ENCODE data around the gene PLXDC1. TPM values are rescaled to one million over a fixed set of nuclear protein-coding genes. Genes with fewer than 3 reads are reported as not detected.

PLXDC1 gene
- total RNA-seq, 1 experiment from 2014 or later: not detected

- BruUV-seq (replicated peaks): no TSS peak
- in situ Hi-C loops (cut with HindIII; ENCODE audit: low pct_unique_long_range_greater_than_20kb, low sequenced_read_pairs) (no loop called here), intact Hi-C loops (cut with micrococcal nuclease; ENCODE audit: unreplicated experiment) (no loop called here)
- ChIA-PET CTCF (interaction anchor here (0.8 kb wide), 1 partner anchor 9 kb away, joined by 5 read pairs; no protein-coding TSS in a partner anchor), POLR2A (no interaction called here)
- H3K27me3 ChIP-seq (ENCODE audit: control insufficient read depth, insufficient read depth, low read length): no peaks in the 10 kb centered on the region
- no peak overlapping the region for H3K4me3 ChIP-seq (ENCODE audit: low read depth in 2 of 2, low read length in 2 of 2)
- TF ChIP-seq POLR2AphosphoS5 (IDR thresholded peaks at IDR 0.05; ENCODE audit: low read depth, low read length) (no peak), TCF7L2 (IDR thresholded peaks at IDR 0.05; ENCODE audit: low read depth, low read length) (no peak), SIN3A (IDR thresholded peaks at IDR 0.05; ENCODE audit: borderline replicate concordance, insufficient read depth, low read depth, low read length) (no peak)
- TF ChIP-seq, protein P1, sequence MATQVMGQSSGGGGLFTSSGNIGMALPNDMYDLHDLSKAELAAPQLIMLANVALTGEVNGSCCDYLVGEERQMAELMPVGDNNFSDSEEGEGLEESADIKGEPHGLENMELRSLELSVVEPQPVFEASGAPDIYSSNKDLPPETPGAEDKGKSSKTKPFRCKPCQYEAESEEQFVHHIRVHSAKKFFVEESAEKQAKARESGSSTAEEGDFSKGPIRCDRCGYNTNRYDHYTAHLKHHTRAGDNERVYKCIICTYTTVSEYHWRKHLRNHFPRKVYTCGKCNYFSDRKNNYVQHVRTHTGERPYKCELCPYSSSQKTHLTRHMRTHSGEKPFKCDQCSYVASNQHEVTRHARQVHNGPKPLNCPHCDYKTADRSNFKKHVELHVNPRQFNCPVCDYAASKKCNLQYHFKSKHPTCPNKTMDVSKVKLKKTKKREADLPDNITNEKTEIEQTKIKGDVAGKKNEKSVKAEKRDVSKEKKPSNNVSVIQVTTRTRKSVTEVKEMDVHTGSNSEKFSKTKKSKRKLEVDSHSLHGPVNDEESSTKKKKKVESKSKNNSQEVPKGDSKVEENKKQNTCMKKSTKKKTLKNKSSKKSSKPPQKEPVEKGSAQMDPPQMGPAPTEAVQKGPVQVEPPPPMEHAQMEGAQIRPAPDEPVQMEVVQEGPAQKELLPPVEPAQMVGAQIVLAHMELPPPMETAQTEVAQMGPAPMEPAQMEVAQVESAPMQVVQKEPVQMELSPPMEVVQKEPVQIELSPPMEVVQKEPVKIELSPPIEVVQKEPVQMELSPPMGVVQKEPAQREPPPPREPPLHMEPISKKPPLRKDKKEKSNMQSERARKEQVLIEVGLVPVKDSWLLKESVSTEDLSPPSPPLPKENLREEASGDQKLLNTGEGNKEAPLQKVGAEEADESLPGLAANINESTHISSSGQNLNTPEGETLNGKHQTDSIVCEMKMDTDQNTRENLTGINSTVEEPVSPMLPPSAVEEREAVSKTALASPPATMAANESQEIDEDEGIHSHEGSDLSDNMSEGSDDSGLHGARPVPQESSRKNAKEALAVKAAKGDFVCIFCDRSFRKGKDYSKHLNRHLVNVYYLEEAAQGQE (IDR thresholded peaks at IDR 0.05; ENCODE audit: insufficient read depth in 1 of 2, low read depth in 2 of 2, low read length in 1 of 2): no peak
- TF ChIP-seq, protein P2, sequence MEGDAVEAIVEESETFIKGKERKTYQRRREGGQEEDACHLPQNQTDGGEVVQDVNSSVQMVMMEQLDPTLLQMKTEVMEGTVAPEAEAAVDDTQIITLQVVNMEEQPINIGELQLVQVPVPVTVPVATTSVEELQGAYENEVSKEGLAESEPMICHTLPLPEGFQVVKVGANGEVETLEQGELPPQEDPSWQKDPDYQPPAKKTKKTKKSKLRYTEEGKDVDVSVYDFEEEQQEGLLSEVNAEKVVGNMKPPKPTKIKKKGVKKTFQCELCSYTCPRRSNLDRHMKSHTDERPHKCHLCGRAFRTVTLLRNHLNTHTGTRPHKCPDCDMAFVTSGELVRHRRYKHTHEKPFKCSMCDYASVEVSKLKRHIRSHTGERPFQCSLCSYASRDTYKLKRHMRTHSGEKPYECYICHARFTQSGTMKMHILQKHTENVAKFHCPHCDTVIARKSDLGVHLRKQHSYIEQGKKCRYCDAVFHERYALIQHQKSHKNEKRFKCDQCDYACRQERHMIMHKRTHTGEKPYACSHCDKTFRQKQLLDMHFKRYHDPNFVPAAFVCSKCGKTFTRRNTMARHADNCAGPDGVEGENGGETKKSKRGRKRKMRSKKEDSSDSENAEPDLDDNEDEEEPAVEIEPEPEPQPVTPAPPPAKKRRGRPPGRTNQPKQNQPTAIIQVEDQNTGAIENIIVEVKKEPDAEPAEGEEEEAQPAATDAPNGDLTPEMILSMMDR (IDR thresholded peaks at IDR 0.05): no peak
- H3K36me3 ChIP-seq (ENCODE audit: control insufficient read depth, insufficient read depth, low read length): no peaks in the 10 kb centered on the region
- no peak overlapping the region for H3K27ac ChIP-seq (ENCODE audit: low read length)
- H3K9me3 ChIP-seq (ENCODE audit: control insufficient read depth, insufficient read depth, low read depth, low read length): no peaks in the 10 kb centered on the region
- H3K4me1 ChIP-seq (ENCODE audit: control insufficient read depth, insufficient read depth, low read length): no peaks in the 10 kb centered on the region
- ATAC-seq (no peak), DNase-seq (ENCODE audit: low read depth, low spot score) (no peak)
These were observed 31.6 kb upstream of the PLXDC1 start for GRCh38 chr17:39183045-39183444.

DNA sequence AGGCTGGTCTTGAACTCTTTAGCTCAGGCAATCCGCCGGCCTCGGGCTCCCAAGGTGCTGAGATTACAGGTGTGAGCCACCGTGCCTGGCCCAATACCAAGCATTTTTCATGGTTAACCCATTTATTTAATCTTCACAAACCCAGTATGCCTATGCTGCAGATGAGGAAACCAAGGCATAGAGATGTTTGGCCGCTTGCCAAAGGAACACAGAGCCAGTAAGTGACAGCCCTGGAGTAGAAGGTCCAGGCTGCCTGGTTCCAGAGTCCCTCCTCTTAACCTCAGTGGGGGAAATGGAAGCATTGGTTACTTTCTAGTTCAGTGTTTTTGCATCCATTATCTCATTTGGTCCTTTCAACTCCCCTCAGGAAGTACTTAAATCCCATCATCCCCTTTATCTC lies 29.9 kb upstream of the PLXDC1 start:
- CTCF ChIA-PET: no interaction called here
- Histone ChIP-seq H3K4me3 (ENCODE audit: low read depth in 2 of 2, low read length in 2 of 2) (no peak overlapping the region), H3K27me3 (ENCODE audit: control insufficient read depth, insufficient read depth, low read length) (no peaks in the 10 kb centered on the region), H3K36me3 (ENCODE audit: control insufficient read depth, insufficient read depth, low read length) (no peaks in the 10 kb centered on the region), H3K9me3 (ENCODE audit: control insufficient read depth, insufficient read depth, low read depth, low read length) (no peaks in the 10 kb centered on the region), H3K4me1 (ENCODE audit: control insufficient read depth, insufficient read depth, low read length) (no peaks in the 10 kb centered on the region), H3K27ac (ENCODE audit: low read length) (no peak overlapping the region)
- intact Hi-C loops (cut with micrococcal nuclease; ENCODE audit: unreplicated experiment) (no loop called here), in situ Hi-C loops (cut with HindIII; ENCODE audit: low pct_unique_long_range_greater_than_20kb, low sequenced_read_pairs) (no loop called here)
- no TSS peak for BruUV-seq (replicated peaks)
- ATAC-seq (no peak), DNase-seq (ENCODE audit: low read depth, low spot score) (no peak)
- POLR2A ChIA-PET: no interaction called here
- TF ChIP-seq, protein P2 (IDR thresholded peaks at IDR 0.05): no peak
- TF ChIP-seq POLR2AphosphoS5 (IDR thresholded peaks at IDR 0.05; ENCODE audit: low read depth, low read length): no peak
- no peak for TF ChIP-seq SIN3A (IDR thresholded peaks at IDR 0.05; ENCODE audit: borderline replicate concordance, insufficient read depth, low read depth, low read length)
- TF ChIP-seq TCF7L2 (IDR thresholded peaks at IDR 0.05; ENCODE audit: low read depth, low read length): no peak
- TF ChIP-seq, protein P1 (IDR thresholded peaks at IDR 0.05; ENCODE audit: insufficient read depth in 1 of 2, low read depth in 2 of 2, low read length in 1 of 2): no peak

All from Panc1 (cell line).